ENCODE measurements around the gene GH1.

GRCh38 chr17:63916566-63917185, 2.0 kb downstream of the GH1 start:
- TF ChIP-seq EZH2 (conservative IDR thresholded peaks at IDR 0.05; ENCODE audit: low read depth, low read length) = no peak
- TF ChIP-seq, protein P1, sequence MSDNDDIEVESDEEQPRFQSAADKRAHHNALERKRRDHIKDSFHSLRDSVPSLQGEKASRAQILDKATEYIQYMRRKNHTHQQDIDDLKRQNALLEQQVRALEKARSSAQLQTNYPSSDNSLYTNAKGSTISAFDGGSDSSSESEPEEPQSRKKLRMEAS (IDR thresholded peaks at IDR 0.05) = no peak
- TF ChIP-seq ZEB1 (IDR thresholded peaks at IDR 0.05; ENCODE audit: insufficient replicate concordance, low read depth) = no peak
- no peak for TF ChIP-seq ZNF737 (CRISPR knock-in tag; IDR thresholded peaks at IDR 0.05; ENCODE audit: borderline replicate concordance)
- TF ChIP-seq POLR2A (IDR thresholded peaks at IDR 0.05; ENCODE audit: insufficient read depth in 1 of 2, low read depth in 2 of 2, low read length in 2 of 2) = no peak
- no peak for TF ChIP-seq TCF7L2 (IDR thresholded peaks at IDR 0.05; ENCODE audit: low read depth, low read length)
- TF ChIP-seq, protein P2, sequence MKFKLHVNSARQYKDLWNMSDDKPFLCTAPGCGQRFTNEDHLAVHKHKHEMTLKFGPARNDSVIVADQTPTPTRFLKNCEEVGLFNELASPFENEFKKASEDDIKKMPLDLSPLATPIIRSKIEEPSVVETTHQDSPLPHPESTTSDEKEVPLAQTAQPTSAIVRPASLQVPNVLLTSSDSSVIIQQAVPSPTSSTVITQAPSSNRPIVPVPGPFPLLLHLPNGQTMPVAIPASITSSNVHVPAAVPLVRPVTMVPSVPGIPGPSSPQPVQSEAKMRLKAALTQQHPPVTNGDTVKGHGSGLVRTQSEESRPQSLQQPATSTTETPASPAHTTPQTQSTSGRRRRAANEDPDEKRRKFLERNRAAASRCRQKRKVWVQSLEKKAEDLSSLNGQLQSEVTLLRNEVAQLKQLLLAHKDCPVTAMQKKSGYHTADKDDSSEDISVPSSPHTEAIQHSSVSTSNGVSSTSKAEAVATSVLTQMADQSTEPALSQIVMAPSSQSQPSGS (CRISPR knock-in tag; IDR thresholded peaks at IDR 0.05) = no peak
- no peak for TF ChIP-seq KDM5B (CRISPR knock-in tag; IDR thresholded peaks at IDR 0.05; ENCODE audit: borderline replicate concordance)
- TF ChIP-seq ZFP90 (CRISPR knock-in tag; IDR thresholded peaks at IDR 0.05; ENCODE audit: borderline replicate concordance) = no peak
- TF ChIP-seq TCF7 (IDR thresholded peaks at IDR 0.05; ENCODE audit: low read depth) = no peak

All from HepG2 (cell line).